H1 (cell line): Measurements from ENCODE around the gene MUC4.

Source experiments
- CTCF ChIP-seq, 3 experiments: IDR thresholded peaks; 1 replicate in 2 of 3; 2 replicates in 1 of 3; pipeline versions ENCODE4 v1.5.1 to v1.6.1; 2011; ENCODE audit warnings: low read length in 3 of 3, mild to moderate bottlenecking in 3 of 3, inconsistent platforms in 2 of 3, low read depth in 1 of 3, moderate library complexity in 1 of 3; ENCODE audit not compliant: insufficient read depth in 1 of 3; ENCODE audit errors: control extremely low read depth in 1 of 3
- E2F6 ChIP-seq: IDR thresholded peaks from 2 replicates; pipeline ENCODE4 v1.6.1; 2012; ENCODE audit warnings: inconsistent platforms
- EZH2 ChIP-seq: fragments of 200-600 bp; sonication (generic); IDR thresholded peaks from 2 replicates; pipeline ENCODE4 v1.7.1; 2012; ENCODE audit warnings: low read depth, mild to moderate bottlenecking, moderate library complexity, low read length, inconsistent platforms; ENCODE audit not compliant: severe bottlenecking
- JUN ChIP-seq: IDR thresholded peaks from 2 replicates; pipeline ENCODE4 v1.6.1; 2011; ENCODE audit warnings: low read depth, mild to moderate bottlenecking, improper control_type of control experiment, low read length
- POLR2A ChIP-seq, 2 experiments: IDR thresholded peaks; 1 replicate in 1 of 2; 2 replicates in 1 of 2; pipeline ENCODE4 v1.6.1; 2011; ENCODE audit warnings: low read depth in 2 of 2, low read length in 2 of 2, mild to moderate bottlenecking in 2 of 2; ENCODE audit errors: control extremely low read depth in 1 of 2
- POLR2AphosphoS5 ChIP-seq: IDR thresholded peaks from 2 replicates; pipeline ENCODE4 v1.6.1; 2011; ENCODE audit warnings: low read depth, low read length
- RAD21 ChIP-seq, 2 experiments: IDR thresholded peaks in 1 of 2; conservative IDR thresholded peaks in 1 of 2; 2 replicates each; pipeline ENCODE4 v1.6.1; 2011; ENCODE audit warnings: low read depth in 2 of 2, low read length in 2 of 2, improper control_type of control experiment in 1 of 2, inconsistent platforms in 1 of 2, mild to moderate bottlenecking in 1 of 2, moderate library complexity in 1 of 2
- ZNF274 ChIP-seq: IDR thresholded peaks from 2 replicates; pipeline ENCODE4 v1.7.0; 2012; ENCODE audit warnings: low read length, borderline replicate concordance; ENCODE audit errors: extremely low read depth

DNA sequence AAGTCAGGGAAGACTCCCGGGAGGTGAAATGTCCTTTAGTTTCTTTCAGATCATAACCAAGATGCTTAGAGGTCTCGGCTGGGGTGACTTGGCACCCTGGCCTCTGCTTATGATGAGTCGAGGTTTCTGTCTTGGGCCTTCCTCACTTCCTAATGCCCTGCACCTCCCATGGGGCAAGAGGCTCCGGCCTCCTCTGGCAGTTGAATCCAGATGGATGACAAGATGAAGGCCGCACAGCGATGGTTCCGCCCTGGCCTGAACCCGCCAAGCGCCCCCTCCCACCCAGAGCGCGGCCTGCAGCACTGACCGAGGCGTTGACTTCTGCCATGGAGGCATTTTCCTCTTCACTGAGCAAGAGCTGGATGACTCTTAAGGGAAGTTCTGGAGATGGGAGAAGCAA lies 59.7 kb downstream of the MUC4 start:
- TF ChIP-seq POLR2A (IDR thresholded peaks at IDR 0.05; ENCODE audit: control extremely low read depth in 1 of 2, low read depth in 2 of 2, low read length in 2 of 2) (no peak), E2F6 (no peak), ZNF274 (no peak), POLR2AphosphoS5 (no peak), JUN (no peak), RAD21 (IDR thresholded peaks at IDR 0.05 in 1 of 2, conservative IDR thresholded peaks at IDR 0.05 in 1 of 2; ENCODE audit: low read depth in 2 of 2, low read length in 2 of 2) (no peak), EZH2 (no peak), CTCF (IDR thresholded peaks at IDR 0.05; ENCODE audit: control extremely low read depth in 1 of 3, insufficient read depth in 1 of 3, low read depth in 1 of 3, low read length in 3 of 3) (no peak)
